Jurkat, Clone E6-1 (cell line): ENCODE data around the gene TCL1A.

Experiments used
- DNase-seq: peaks from one replicate; pipeline ENCODE4 v3.0.0-alpha.2; 2011; ENCODE audit warnings: low read depth, low spot score
- H3K4me3 ChIP-seq: 2 replicates; pipeline ENCODE4 v1.5.1; 2011; ENCODE audit warnings: mild to moderate bottlenecking, low read length, control low read depth, moderate library complexity

TCL1A gene

DNA sequence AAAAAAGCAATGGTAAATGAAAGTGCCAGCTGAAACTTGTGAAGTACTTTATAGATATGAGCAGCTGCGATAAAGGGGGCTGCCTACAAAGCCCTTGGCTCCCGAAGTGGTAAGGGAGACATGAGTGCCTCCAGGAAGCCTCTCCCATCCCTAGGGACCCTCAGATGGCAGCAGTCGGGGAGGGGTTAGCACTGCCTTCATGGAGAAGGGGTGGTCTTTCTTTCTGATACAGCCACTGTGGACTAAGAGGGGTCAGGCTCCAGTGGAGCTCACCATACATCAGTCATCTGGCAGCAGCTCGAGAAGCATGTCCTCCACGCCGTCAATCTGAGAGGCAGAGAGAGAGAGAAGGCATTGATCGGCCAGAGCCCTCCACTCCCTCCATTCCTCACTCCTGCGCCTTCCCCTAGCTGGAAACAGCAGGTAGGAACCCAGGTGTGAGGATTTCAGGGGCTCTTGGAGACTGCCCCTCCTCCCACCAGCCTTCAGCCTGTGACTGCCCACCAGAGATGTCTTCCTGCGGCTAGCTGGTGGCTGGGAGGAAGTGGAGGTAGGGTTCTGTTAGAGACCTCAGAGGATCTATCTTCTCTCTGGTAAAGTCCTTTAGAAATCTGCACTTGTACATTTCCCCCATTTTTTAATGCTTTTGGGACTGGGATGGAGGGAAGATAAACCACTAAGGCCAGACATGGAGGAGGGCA lies 2.3 kb downstream of the TCL1A start:
- no peak overlapping the region for H3K4me3 ChIP-seq
- DNase-seq: no peak

DNA sequence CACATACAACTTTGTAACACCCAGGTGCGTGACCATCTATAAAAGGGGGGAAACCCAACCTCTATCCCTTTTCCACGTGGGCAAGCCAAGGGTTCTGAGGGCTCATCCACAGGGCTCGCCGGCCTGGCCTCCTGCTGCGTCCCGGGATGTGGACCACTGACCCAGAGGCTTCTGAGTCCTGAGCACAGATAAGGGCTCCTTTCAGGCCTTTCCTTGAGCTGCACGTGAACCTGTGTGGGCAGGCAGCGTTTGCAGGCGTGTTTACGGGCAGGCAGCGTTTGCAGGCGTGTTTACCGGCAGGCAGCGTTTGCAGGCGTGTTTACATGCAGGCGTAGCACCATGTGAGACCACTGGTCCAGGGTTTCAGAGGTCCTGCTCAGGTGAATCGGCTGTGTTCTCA lies 3.8 kb downstream of the TCL1A start:
- DNase-seq: no peak
- no peak overlapping the region for H3K4me3 ChIP-seq

DNA sequence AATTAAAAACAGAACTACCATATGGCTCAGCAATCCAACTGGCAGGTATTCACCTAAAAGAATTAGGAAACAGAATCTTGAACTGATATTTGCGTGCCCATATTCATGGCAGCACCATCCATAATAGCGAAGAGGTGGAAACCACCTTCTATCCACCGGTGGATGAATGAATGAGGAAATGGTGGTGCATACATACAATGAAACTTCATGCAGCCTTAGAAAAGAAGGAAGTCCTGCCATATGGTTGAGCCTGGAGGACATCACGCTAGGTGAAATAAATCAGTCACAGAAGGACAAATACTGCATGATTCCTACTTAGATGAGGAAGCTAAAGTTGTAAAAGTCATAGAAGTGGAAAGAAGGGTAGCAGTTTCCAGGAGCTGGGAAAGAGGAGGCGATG lies 6.6 kb downstream of the TCL1A start:
- H3K4me3 ChIP-seq: no peak overlapping the region
- no peak for DNase-seq

DNA sequence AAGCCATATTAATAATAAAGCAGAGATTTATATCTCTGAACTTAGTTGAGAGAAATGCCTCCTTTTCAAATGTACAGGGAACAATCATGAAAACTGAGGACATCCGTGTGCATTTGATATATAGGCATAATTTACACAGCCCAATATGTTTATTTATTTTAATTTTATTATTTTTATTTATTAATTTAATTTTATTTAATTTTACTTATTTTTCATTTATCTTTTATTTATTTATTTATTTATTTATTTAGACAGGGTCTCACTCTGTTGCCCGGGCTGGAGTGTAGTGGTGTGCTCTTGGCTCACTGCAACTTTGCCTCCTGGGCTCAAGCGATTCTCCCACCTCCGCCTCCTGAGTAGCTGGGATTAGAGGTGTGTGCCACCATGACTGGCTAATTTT lies 8.4 kb downstream of the TCL1A start:
- no peak overlapping the region for H3K4me3 ChIP-seq
- DNase-seq: no peak

DNA sequence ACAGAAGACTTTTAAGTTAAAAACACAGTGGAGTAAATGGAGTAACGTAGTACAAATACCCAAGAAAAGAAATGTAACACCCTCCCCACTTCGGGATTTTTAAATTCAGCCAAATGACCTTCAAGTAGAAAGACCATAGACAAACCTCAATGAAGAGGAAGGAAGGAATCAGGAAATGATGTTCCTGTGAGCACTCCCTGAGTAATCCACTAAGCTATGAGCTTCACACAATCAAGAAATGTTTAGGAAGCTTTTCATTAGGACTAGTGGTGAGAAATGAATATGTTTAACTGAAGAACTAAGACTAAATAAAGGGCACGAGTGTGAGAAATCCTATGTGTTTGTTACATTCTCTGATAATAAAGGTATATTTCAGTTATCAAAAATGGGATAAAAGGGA lies 10.1 kb downstream of the TCL1A start:
- H3K4me3 ChIP-seq: no peak overlapping the region
- no peak for DNase-seq

DNA sequence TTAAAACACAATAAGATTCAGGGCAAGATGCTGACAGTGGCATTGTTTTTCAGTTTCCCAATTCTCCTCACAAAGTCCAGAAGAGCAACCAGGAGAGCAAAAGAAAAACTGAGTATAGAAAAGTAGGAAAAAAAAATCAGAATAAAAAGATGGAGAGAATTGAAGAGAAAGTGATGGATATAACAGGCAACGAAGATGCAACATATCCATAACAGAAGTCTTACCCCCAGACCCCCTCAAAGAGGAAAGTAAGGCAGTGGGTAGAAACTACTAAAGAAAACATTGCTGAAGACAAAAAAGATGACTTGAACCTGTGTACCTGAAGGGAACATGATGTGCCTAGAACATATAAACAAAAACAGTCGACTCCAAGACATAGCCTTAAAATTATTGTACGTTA lies 10.6 kb downstream of the TCL1A start:
- no peak for DNase-seq
- H3K4me3 ChIP-seq: no peak overlapping the region

DNA sequence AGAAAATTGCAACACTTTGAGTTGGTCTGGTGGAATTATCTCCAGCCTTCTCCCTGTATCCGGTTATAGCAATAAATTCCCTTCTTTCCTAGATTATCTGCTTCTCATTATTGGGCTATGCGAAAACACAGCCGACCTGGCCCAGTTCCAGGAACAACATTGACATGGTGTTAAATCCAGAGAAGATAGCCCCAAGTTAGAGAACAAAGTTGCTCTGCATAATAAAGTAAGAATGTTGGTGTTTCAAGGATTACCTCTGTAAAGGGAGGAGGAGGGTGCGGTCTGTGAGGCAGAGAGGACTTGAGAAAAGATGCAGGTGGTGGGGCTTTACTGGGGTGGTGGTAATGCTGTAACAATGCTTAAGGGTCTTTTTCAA lies 12.1 kb downstream of the TCL1A start:
- no peak overlapping the region for H3K4me3 ChIP-seq
- DNase-seq: no peak

DNA sequence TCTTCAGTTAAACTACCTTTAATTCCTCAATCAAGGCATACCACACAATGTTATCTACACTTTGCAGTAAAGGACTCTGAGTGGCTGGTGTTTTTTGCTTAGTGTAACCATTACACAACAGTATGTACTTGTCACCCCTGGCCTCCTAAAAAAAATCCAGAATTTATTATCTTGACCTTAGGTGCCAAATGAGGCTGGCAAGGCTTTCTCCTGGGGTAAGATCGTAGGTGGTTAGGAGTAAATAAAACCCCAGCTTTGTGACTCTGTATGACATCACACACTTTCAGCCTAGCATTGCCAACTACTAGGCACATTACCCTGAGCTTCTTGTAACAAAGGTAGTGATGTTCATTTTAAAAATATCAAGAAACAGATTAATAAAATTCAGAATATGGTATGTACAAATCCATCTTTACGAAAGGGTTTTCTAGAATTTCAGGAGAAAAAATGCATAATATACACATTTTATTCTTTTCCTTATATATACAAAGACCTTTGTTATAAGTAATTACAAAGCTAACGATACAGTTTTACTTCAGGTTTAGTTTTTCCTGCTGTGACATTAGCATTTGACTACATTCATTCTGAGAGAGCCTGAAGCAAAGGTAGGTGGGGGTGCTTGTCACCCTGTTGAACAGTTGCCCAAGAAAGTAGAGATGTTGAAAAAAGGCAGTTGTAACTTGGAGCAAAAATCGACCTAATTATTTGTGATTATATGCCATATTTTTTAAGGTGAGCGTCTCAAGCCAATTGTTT lies 13.5 kb downstream of the TCL1A start:
- DNase-seq: no peak
- H3K4me3 ChIP-seq: no peak overlapping the region

DNA sequence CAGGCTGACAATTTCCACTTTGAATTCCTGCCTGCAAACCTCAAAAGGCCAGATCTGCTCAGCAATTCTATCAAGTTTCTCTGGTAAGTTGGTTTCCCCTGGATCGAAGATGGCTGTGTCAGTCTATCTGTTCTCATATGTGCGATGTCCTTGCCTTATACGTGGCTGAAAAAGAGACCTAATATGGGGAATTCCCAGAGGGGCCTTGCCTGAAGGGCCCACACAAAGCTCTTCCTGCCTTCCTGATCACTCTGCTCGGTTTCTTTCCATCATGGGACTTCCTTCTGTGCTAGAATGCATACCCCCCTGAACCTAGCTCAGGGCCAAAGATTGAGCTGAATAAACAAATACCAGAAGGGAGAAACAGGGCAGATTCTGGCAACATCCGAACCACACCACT lies 14.5 kb downstream of the TCL1A start:
- no peak overlapping the region for H3K4me3 ChIP-seq
- DNase-seq: no peak

DNA sequence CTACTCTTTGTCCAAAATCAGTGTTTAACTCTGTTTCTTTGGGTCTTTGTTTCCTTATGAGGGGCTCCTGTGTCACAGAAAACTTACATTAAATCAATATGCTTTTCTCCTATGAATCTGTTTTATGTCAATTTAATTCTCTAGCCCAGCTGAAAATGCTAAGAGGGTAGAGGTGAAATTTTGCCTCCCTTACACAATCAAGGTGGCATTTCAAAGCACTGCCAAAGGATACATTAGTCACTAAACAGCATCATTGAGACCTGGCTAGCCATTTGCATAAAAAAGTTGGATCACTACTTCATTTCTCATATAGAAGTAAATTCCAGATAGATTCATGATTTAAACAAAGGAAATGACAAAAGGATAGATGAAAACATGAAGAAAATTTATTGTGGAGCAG lies 15.6 kb downstream of the TCL1A start:
- no peak for DNase-seq
- no peak overlapping the region for H3K4me3 ChIP-seq

DNA sequence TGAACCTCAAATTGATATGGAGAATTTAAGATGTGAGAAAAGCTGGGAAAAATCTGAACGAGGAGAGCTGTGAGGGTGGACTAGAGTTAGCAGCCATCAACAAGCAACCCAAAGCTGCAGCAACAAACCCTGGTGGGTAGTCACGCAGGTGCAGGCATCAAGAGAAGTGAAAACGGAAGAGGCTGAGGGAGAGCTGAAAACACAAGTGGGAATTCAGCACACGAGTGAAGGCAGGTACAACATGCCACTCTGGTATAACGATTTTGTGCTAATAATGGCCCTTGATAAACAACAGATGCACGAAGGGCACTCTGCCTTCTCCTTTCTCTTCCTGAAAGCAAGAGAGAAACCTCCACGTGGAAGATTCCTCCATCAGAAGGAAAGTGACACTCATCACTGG lies 16.2 kb downstream of the TCL1A start:
- no peak for DNase-seq
- no peak overlapping the region for H3K4me3 ChIP-seq

DNA sequence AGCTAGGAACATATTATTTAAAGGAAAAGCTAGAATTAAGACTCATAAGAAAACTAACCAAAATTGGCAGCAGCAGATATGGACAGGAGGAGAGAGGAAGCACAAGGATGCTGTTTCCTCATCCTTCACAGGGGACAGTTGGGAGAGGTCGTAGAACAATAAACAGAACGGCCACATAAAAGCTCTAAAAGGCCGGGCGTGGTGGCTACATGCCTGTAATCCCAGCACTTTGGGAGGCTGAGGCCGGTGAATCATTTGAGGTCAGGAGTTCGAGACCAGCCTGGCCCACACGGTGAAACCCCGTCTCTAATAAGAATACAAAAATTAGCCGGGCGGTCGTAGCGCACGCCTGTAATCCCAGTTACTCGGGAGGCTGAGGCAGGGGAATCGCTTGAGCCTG lies 17.2 kb downstream of the TCL1A start:
- no peak for DNase-seq
- no peak overlapping the region for H3K4me3 ChIP-seq

DNA sequence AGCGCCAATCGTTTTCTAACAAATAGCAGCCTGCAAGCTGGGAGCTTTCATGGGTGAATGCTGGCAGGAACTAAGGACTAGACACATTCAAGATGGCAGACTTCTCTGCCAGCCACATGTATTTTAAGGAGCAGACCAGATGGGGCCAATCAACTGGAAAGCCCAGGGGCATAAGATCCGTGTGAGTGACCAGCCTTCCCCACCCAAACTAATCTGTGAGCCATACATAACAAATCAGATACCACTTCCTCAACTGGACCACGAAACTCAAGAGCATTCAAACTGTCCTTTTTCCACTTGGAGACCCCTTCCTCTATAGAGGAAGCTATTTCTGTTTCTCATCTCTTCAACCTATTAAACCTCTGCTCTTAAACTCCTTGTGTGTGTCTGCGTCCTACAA lies 18.0 kb downstream of the TCL1A start:
- no peak overlapping the region for H3K4me3 ChIP-seq
- DNase-seq: no peak

DNA sequence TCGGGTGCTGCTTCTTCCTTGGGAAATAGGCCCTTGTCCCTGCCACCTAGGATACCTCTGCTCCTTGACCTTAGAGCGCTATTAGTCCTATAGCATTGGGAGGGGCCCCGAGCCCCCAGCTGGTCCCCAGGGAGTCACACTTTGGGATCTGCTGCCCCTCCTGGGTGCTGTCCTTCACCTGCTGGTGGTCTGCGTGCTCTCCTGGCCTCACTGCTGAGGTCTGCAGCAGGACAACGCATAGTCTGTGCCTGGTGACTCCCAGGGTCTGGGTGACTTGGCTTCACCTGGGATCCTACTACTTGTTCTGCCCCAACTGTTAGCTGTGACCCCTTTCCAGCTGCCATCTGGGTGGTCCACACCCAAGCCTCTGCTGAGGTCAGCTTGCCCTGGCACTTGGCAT lies 18.9 kb downstream of the TCL1A start:
- H3K4me3 ChIP-seq: no peak overlapping the region
- DNase-seq: no peak

DNA sequence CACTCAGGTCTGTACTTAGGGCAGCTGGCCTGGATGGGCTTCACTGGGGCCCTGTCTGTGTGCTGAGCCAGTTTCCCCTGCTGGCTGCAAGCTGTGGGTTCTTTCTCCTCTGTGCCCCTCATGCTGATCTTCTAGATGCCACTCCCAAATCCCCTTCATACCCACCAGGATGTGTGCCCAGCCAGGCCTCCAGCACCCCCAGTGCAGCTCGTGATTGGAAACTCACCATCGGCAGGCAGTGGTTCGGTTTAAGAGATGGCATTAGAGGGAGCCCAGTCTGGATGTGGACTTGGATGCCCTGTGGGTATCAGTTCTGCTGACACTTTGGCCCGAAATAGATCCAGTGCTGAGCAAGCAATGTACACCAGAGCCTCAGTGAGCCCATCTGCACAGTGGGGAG lies 21.8 kb downstream of the TCL1A start:
- no peak overlapping the region for H3K4me3 ChIP-seq

DNA sequence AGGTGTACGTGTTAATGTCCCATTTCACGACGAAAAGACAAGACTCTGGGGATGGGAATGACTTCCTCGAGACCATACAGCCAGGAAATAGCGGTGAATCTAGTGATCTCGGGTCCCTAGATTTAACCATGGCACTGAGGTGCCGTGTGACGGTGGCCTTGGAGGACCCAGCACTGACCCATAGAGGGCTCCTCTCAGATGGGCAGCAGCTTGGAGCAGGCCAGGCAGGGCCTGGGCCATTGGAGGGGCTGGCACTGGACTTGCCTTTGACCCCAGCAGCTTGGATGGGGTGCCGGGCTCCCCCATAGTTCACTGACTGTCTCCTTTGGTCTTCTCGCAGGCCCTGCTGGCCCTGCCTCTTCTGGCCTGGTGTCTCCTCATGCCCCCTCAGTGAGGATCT lies 22.3 kb downstream of the TCL1A start:
- no peak for DNase-seq
- no peak overlapping the region for H3K4me3 ChIP-seq

More for the DNA sequence above, 21.8 kb downstream of the TCL1A start:
- no peak for DNase-seq

DNA sequence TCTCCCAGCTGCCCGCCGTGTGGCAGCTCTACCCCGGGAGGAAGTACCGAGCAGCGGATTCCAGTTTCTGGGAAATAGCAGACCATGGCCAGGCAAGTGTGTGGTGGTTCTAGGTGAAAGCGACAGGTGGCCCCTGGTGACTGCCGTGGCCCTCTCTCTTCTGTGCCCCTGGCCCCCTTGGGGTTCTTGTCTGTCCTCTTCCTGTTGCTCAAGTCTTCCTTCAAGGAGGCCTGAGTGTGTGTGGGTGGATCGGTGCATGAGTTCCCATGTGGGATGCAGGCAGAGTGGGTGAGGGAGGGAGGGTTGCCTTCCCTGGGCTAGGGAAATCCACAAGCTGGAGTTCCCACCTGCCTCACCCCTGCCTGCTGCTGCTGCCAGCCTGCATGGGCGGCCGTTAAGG lies 23.1 kb downstream of the TCL1A start:
- DNase-seq: no peak
- H3K4me3 ChIP-seq: no peak overlapping the region

DNA sequence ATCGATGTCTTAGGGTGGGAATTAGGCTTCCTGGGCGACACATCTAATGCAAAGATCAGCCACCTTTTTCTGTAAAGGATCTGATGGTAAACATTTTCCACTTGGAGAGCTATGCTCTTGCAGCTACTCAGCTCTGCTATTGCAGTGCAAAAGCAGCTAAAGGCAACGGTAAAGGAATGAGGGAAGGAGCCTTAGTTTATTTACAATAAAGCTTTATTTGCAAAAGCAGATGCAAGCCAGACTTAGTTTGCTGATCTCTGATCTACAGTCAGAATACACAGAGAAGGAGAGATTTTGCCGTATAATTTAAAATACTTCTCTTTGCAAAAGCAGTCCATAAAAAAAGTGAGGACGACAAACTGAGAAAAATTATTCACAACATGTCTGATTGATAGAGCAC lies 24.5 kb downstream of the TCL1A start:
- no peak overlapping the region for H3K4me3 ChIP-seq
- no peak for DNase-seq

DNA sequence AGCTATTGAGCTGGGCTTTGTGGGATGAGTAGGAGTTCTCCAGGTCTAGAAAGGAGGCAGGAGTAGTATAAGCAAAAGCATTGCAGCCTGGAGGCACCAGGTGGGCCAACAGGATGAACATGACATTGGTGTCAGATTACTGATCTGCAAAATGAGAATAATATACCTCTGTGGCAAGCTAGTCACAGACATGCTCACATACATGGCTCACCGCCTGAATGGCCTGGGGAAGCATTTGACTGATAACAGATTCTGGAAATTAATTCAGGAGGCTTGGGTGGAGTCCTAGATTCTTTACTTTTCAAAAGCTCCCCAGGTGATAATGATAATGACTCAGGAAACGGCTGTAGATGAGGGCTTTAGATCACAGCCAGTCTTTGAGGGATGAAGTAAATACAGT lies 27.0 kb downstream of the TCL1A start:
- DNase-seq: no peak
- no peak overlapping the region for H3K4me3 ChIP-seq

DNA sequence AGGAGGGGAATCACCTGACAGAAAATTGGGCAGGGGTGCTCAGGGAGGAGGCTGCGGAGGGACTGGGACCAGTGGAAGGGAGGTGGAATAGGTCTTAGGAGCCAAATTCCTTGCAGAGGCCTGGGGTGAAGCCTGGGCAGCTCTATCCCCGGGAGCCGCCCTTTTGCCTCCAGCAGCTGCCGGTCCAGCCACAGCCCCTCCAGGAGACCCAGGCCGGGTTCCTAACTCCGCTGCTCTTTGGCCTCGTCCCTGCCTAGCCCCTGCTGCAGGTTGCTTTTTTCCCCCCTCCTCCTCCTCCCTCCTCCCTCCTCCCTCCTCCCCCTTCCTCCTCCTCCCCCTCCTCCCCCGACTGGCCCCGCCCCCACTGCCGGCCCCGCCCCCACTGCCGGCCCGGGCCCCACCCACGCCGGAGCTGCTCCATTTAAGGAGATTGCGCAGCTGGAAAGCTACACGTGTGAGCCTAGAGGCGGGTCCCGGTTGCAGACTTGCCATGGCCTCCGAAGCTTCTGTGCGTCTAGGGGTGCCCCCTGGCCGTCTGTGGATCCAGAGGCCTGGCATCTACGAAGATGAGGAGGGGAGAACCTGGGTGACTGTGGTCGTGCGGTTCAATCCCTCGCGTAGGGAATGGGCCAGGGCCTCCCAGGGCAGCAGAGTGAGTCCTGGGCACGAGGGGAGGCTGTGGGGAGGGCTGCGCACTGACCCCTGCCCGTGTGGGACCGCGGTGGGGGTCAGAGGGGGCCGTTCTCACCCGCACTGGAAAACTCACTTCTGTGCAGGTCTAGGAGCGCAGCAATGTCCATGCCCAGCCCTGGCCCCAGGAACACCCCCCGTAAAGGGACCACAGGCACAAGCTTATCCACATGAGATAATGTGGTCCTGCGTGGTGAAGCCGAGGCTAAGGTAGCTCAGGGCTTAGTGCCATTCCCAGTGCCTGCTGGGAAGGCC lies 27.7 kb downstream of the TCL1A start, which contains the start of gene TCL1B:
TCL1B (plus strand) TSS at position 449 of the 945 bp plus-strand sequence; CDS start at position 491, 42 bp downstream.
- no peak for DNase-seq
- no peak within 1 kb of the TSS for H3K4me3 ChIP-seq
